Activated naive CD8-positive, alpha-beta T cell treated with anti-CD3 and anti-CD28 coated beads for 36 hours (primary cell): ENCODE measurements around the gene IGF2R. TPM values are rescaled to one million over a fixed set of nuclear protein-coding genes. Genes with fewer than 3 reads are reported as not detected.
"Not testable (repeated sequence)": the region's sequence is repeated elsewhere in the genome, so short reads cannot be mapped to it uniquely, and the experiment has no call there.

Experiments used
- DNase-seq: peaks from one replicate; pipeline ENCODE4 v3.0.0; 2021
- H3K27ac Mint-ChIP-seq: one replicate; pipeline ENCODE4 v1.8.0; 2022; ENCODE audit warnings: mild to moderate bottlenecking, moderate library complexity, mixed read lengths
- H3K27me3 Mint-ChIP-seq: one replicate; pipeline ENCODE4 v1.8.0; 2022; ENCODE audit warnings: mild to moderate bottlenecking, mixed read lengths
- H3K36me3 Mint-ChIP-seq: one replicate; pipeline ENCODE4 v1.8.0; 2021; ENCODE audit warnings: mild to moderate bottlenecking, mixed read lengths
- H3K4me1 Mint-ChIP-seq: one replicate; pipeline ENCODE4 v1.8.0; 2021; ENCODE audit warnings: mixed read lengths
- H3K4me3 Mint-ChIP-seq: one replicate; pipeline ENCODE4 v1.8.0; 2022; ENCODE audit warnings: mild to moderate bottlenecking, moderate library complexity, mixed read lengths
- H3K9me3 Mint-ChIP-seq: one replicate; pipeline ENCODE4 v1.8.0; 2022; ENCODE audit warnings: mixed read lengths
- total RNA-seq, 2 experiments: library from RNA; stranded (reverse); gene quantifications; one replicate each; pipeline ENCODE4 v1.2.3, GENCODE V29; 2021

The IGF2R gene
- total RNA-seq, 2 experiments from 2014 or later: 74.9 to 77.7 TPM

DNA sequence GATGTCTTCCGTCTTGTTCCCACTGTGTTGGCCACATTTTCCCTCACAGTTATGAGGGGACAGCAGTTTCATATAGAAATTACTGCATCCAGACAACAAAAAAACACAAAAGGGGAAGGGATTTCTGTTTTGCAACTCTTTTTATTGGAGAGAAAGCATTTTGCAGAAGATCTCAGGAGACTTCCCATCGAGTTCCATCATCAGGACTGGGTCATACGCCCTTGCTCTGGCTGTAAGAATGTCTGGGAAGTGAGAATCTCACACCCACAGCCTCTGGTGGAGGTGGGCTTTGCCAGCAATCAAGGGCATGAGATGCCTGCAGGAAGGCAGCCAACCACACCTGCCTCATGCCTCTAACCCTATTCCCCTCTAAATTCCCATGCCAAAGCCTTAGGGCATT lies 5.8 kb upstream of the IGF2R start:
- H3K4me1 Mint-ChIP-seq: peaks cover 10% of the 10 kb centered on the region
- H3K9me3 Mint-ChIP-seq: no peaks in the 10 kb centered on the region
- DNase-seq: no peak

GRCh38 chr6:159964046-159964445 lies 4.8 kb upstream of the IGF2R start:
- Mint-ChIP-seq H3K27me3 (no peaks in the 10 kb centered on the region), H3K4me3 (no peak overlapping the region), H3K27ac (no peak overlapping the region), H3K9me3 (no peaks in the 10 kb centered on the region), H3K4me1 (peaks cover 10% of the 10 kb centered on the region), H3K36me3 (no peaks in the 10 kb centered on the region)
- DNase-seq: no peak

More for the DNA sequence above, 5.8 kb upstream of the IGF2R start:
- Mint-ChIP-seq H3K4me3 (no peak overlapping the region), H3K36me3 (no peaks in the 10 kb centered on the region), H3K27ac (no peak overlapping the region), H3K27me3 (no peaks in the 10 kb centered on the region)

DNA sequence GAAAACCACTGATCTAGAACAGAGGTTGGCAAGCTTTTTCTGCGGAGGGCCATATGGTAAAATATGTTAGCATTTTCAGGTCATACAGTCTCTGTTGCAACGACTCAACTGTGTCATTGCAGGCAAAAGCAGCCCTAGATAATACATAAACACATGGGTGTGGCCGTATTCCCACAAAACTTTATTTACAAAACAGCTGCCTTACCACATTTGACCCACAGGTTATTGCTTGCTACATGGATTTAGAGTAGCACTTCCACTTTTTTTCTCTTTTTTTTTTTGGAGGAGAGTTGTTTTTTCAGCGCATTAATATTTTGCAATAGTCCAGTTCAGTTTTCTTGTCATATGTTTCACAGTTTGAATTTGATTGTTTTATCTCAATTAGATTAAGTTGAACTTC lies 2.5 kb upstream of the IGF2R start:
- peaks cover 14% of the 10 kb centered on the region for H3K4me1 Mint-ChIP-seq
- no peak for DNase-seq
- no peak overlapping the region for H3K27ac Mint-ChIP-seq
- peaks cover 12% of the 10 kb centered on the region for H3K36me3 Mint-ChIP-seq
- no peaks in the 10 kb centered on the region for H3K9me3 Mint-ChIP-seq
- no peaks in the 10 kb centered on the region for H3K27me3 Mint-ChIP-seq
- no peak overlapping the region for H3K4me3 Mint-ChIP-seq

DNA sequence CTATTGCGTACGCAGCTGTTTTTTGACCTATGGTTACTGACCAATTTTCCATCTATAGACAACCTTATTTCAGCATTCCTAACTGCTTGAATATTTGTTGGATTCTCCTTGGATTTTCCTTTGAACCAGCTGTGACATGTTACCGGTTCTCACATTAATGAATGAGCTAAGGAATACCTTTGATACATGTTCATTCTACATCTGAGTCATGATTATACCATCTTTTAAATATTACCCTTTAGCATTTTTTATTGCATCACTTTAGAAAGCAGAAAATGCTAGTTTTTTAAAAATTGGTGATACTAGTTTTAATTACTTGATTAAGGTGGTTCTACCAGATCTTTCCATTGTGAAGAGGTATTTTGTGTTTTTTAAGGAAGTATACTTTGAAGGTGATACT lies 1.9 kb upstream of the IGF2R start:
- Mint-ChIP-seq H3K27ac (no peak overlapping the region), H3K9me3 (no peaks in the 10 kb centered on the region), H3K4me1 (peaks cover 19% of the 10 kb centered on the region), H3K4me3 (no peak overlapping the region), H3K36me3 (peaks cover 17% of the 10 kb centered on the region), H3K27me3 (no peaks in the 10 kb centered on the region)
- no peak for DNase-seq

GRCh38 chr6:159967621-159968020 lies 1.3 kb upstream of the IGF2R start:
- H3K9me3 Mint-ChIP-seq, H3K27me3 Mint-ChIP-seq, DNase-seq, H3K27ac Mint-ChIP-seq: not testable (repeated sequence)
- Mint-ChIP-seq H3K36me3 (peaks cover 20% of the 10 kb centered on the region), H3K4me3 (peak overlapping the region; percentile 22), H3K4me1 (peaks cover 26% of the 10 kb centered on the region)

DNA sequence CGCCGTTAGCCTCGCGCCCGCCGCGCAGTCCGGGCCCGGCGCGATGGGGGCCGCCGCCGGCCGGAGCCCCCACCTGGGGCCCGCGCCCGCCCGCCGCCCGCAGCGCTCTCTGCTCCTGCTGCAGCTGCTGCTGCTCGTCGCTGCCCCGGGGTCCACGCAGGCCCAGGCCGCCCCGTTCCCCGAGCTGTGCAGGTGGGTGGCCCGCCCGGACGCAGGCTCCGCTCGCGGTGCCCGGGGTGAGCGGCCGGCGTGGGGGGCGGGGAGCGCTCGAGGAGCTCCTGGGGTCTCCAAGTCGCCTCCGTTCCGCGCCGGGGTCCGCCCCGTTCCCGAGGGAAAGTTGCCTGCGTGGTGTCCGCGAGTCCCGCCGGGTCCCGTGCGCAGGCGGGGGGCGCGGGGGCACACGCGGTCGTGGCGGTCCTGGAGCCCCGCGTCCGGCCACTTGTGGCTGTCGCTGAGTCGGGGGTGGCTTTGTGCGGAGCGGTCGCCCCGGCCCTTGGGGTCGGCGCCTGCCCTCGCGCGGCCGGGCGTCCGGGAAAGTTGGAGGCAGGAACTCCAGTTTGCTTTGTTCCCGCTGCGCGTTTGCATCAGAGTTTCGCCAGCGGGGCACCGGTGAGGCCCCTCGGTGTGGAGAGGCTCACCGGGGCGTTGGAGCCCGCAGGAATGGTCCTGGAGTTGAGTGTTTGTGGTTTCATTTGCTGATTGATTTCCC lies 476 bp downstream of the IGF2R start:
- Mint-ChIP-seq H3K27ac (peak overlapping the region; percentile 56), H3K9me3 (no peaks in the 10 kb centered on the region), H3K36me3 (peaks cover 29% of the 10 kb centered on the region), H3K4me3 (peak overlapping the region; percentile 97), H3K27me3 (no peaks in the 10 kb centered on the region), H3K4me1 (peaks cover 43% of the 10 kb centered on the region)
- DNase-seq: peak; percentile 42

- Mint-ChIP-seq H3K36me3 (peaks cover 33% of the 10 kb centered on the region), H3K4me3 (peak overlapping the region; percentile 97), H3K4me1 (peaks cover 49% of the 10 kb centered on the region), H3K27me3 (no peaks in the 10 kb centered on the region), H3K27ac (peak overlapping the region; percentile 93), H3K9me3 (no peaks in the 10 kb centered on the region)
- no peak for DNase-seq
Measured at GRCh38 chr6:159969921-159970320, 1.0 kb downstream of the IGF2R start.

- DNase-seq: no peak
- Mint-ChIP-seq H3K4me1 (peaks cover 54% of the 10 kb centered on the region), H3K9me3 (no peaks in the 10 kb centered on the region), H3K4me3 (peak overlapping the region; percentile 97), H3K27me3 (no peaks in the 10 kb centered on the region), H3K27ac (peak overlapping the region; percentile 93), H3K36me3 (peaks cover 38% of the 10 kb centered on the region)
Measured at GRCh38 chr6:159970659-159971063, 1.8 kb downstream of the IGF2R start.

- Mint-ChIP-seq H3K4me3 (peak overlapping the region; percentile 97), H3K27ac (peak overlapping the region; percentile 43)
Measured at GRCh38 chr6:159971341-159972178, 2.7 kb downstream of the IGF2R start.

GRCh38 chr6:159972506-159973268 lies 3.8 kb downstream of the IGF2R start:
- no peak for DNase-seq
- peaks cover 40% of the 10 kb centered on the region for H3K36me3 Mint-ChIP-seq
- no peaks in the 10 kb centered on the region for H3K9me3 Mint-ChIP-seq
- H3K4me3 Mint-ChIP-seq: peak overlapping the region; percentile 46
- H3K4me1 Mint-ChIP-seq: peaks cover 73% of the 10 kb centered on the region
- no peaks in the 10 kb centered on the region for H3K27me3 Mint-ChIP-seq
- H3K27ac Mint-ChIP-seq: peak overlapping the region; percentile 76

More at GRCh38 chr6:159971341-159972178, 2.7 kb downstream of the IGF2R start:
- Mint-ChIP-seq H3K27me3 (no peaks in the 10 kb centered on the region), H3K9me3 (no peaks in the 10 kb centered on the region), H3K36me3 (peaks cover 40% of the 10 kb centered on the region), H3K4me1 (peaks cover 62% of the 10 kb centered on the region)
- DNase-seq: no peak

DNA sequence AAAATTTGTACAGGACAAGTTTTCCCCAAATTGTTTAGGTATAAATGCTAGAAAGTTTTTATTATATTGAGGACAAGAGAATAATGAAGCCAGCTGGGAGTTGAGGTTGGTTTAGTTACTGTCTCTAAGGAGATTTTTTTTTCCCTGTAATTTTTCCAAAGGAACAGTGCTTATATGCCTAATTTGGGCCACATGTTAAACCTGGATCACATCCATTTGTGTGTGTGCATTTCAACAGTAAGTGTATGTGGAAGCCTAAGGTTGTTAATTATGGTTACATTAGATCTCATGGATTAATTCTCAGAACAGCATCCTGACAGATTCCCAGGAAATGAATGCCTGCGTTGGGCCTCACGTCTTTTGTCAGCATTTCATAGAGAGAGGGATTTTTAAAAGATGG lies 4.5 kb downstream of the IGF2R start:
- DNase-seq: no peak
- Mint-ChIP-seq H3K9me3 (no peaks in the 10 kb centered on the region), H3K4me3 (peak overlapping the region; percentile 57), H3K27me3 (no peaks in the 10 kb centered on the region), H3K4me1 (peaks cover 77% of the 10 kb centered on the region), H3K36me3 (peaks cover 44% of the 10 kb centered on the region), H3K27ac (peak overlapping the region; percentile 76)

DNA sequence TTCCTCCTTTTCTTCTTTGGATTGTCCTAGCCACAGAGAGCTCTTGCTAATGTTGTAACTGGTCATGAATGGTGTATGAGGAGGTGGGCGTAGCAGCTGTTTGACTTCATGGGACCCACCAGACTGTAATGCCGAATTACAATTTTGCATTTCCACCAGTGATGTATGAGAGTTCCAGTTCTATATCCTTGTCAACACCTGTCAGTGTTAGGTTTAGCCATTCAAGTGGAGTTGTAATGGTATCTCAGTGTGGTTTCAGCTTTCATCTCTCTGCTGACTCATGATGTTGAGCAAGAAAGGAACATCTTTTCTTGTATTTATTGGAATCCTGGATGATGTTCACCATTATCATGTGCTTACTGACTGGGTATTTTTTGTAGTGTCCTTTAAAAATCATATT lies 5.1 kb downstream of the IGF2R start:
- DNase-seq: no peak
- Mint-ChIP-seq H3K4me3 (peak overlapping the region; percentile 57), H3K27me3 (no peaks in the 10 kb centered on the region), H3K4me1 (peaks cover 82% of the 10 kb centered on the region), H3K27ac (peak overlapping the region; percentile 76), H3K9me3 (no peaks in the 10 kb centered on the region), H3K36me3 (peaks cover 46% of the 10 kb centered on the region)

GRCh38 chr6:159974932-159975331 lies 6.0 kb downstream of the IGF2R start:
- peaks cover 51% of the 10 kb centered on the region for H3K36me3 Mint-ChIP-seq
- H3K4me3 Mint-ChIP-seq: peak overlapping the region; percentile 18
- H3K9me3 Mint-ChIP-seq: no peaks in the 10 kb centered on the region
- H3K4me1 Mint-ChIP-seq: peaks cover 92% of the 10 kb centered on the region
- H3K27ac Mint-ChIP-seq: peak overlapping the region; percentile 76
- H3K27me3 Mint-ChIP-seq: no peaks in the 10 kb centered on the region
- DNase-seq: no peak

DNA sequence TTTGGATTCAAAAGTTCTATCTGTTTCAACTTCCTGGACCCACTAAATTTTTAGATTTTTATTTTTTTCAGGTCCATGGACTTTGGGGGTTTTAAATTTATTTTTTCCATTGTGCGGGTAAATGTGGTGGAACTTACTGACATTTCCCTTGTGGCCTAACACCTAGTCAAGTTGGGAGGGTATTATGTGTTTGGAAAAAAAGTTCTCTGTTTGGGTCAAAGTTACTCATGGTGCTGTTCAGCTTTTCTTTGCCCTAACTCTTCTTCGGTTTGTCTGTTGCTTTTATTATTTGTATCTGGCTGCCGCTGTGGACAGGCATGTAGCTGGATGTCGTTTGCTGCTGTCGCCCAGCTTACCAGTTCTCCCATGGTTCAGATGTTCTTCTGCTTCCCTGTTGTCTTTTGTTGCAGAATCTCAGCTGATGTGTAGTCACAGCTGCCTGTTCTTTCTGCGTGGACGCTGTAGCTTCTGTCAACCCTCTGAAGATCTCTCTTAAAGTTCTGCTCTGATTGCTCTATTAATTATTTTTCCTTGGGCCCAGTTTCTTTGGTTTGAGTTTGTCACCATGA lies 7.9 kb downstream of the IGF2R start:
- peaks cover 97% of the 10 kb centered on the region for H3K4me1 Mint-ChIP-seq
- no peaks in the 10 kb centered on the region for H3K9me3 Mint-ChIP-seq
- H3K27me3 Mint-ChIP-seq: no peaks in the 10 kb centered on the region
- DNase-seq: no peak
- peaks cover 47% of the 10 kb centered on the region for H3K36me3 Mint-ChIP-seq
- peak overlapping the region; percentile 56 for H3K4me3 Mint-ChIP-seq
- H3K27ac Mint-ChIP-seq: peak overlapping the region; percentile 95
